HL-60/S4 treated with retinoic acid at 250 ng/mL for 4 days and 3 days (cell line): ENCODE results near the gene MRPL20.
"Not testable (repeated sequence)": the region's sequence is repeated elsewhere in the genome, so short reads cannot be mapped to it uniquely, and the experiment has no call there.

Source experiments
- in situ Hi-C: fragments of 300-500 bp; cut with MboI; formaldehyde crosslinking; loops from 2 replicates; pipeline ENCODE4 v1.7.0; 2022; ENCODE audit warnings: low sequenced_read_pairs

MRPL20 gene

DNA sequence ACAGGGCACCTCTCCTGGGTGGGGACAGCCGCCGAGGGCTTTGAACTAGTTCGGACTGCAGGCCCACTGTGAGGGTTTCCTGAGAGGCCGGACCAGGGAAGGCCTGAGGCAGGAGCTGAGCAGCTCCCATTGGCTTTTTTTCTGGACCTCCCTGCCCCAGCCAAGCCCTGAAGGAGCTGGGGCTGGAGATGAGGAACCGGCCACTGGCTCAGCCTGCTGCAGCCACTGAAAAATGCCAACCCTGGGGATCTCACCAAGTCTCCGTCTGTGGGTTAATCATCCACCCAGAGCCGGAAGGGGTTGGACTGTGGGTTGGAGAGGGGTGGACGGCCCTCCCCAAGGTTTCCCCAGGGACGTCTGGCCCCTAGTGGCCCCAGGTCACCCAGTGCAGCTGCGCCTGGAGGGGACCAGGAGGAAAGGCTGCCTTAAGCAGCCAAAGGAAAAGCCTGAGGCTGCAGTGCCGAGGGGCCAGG lies 30.8 kb upstream of the MRPL20 start:
- in situ Hi-C loops = no loop called here

DNA sequence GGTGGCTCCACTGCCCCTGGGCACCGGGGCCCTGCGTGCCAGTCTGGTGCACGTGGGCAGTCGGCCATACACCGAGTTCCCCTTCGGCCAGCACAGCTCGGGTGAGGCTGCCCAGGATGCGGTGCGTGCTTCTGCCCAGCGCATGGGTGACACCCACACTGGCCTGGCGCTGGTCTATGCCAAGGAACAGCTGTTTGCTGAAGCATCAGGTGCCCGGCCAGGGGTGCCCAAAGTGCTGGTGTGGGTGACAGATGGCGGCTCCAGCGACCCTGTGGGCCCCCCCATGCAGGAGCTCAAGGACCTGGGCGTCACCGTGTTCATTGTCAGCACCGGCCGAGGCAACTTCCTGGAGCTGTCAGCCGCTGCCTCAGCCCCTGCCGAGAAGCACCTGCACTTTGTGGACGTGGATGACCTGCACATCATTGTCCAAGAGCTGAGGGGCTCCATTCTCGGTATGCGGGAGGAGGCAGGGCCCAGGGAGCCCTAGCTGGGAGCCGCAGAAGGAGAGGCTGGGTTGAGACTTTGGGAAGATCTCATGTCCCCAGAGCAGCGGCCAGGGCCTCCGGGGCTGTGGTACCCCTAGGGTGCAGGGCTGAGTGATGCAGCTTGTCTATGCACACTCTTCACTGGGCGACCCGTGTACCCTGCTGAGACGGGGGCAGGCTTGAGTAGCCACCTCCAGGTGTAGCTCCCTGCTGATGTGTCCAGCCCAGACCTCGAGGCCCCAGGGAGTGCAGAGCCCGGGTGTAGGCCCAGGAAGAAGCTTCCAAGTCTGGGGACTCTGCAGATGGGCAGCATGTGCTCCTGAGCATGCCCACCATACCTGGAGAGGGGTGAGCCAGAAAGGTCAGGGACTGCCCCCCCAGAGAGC lies 30.2 kb upstream of the MRPL20 start:
- in situ Hi-C loops = no loop called here

DNA sequence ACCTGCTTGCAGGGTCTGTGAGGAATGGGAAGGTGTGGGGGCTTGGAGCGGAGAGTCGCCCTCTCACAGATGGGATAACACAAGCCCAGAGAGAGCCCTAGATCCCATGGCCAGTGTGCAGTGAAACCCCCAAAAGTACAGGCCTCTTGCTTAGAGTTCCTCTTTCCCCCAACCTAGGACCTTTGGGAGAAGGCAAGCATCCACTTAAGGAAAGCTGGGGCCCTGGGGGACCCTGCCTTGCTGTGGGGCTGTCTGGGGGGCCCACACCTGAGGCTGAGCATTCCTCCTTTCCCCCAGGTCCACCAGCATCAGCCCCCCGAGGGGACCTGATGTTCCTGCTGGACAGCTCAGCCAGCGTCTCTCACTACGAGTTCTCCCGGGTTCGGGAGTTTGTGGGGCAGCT lies 29.5 kb upstream of the MRPL20 start:
- in situ Hi-C loops = no loop called here

DNA sequence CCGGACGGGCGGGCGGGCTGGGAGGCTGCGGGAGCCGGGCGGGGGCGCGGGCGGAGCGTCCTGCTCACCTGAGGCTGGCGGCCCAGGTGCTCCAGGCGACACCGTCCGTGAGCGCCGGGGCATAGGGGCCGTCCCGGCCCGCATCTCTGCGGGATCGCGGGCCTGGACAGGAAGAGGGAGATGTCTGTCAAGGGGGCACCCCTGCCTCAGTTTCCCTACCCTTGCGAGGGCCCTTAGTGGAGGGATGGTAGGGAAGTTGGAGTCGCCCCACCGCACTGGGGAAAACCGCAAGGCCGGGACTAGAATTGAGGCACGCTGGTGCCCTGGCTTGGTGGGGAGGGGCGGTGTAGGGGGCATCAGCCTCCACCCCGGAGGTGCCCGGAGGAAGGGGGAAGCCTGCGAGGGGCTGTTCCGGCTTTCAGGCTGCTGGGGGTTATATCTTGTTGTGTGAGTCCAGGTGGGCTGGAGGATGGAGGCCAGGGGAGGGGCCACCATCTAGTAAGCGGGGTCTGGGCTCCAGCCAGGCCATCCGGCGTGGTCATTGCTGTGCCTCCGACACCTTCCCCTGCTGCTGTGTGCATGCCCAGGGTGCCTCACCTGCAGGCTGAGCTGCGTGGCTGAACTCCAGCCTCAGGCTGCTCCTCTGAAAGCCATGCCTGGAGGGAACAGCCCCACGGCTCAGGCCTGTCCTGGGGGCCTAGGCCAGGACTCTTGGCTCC lies 29.0 kb upstream of the MRPL20 start:
- in situ Hi-C loops = no loop called here

DNA sequence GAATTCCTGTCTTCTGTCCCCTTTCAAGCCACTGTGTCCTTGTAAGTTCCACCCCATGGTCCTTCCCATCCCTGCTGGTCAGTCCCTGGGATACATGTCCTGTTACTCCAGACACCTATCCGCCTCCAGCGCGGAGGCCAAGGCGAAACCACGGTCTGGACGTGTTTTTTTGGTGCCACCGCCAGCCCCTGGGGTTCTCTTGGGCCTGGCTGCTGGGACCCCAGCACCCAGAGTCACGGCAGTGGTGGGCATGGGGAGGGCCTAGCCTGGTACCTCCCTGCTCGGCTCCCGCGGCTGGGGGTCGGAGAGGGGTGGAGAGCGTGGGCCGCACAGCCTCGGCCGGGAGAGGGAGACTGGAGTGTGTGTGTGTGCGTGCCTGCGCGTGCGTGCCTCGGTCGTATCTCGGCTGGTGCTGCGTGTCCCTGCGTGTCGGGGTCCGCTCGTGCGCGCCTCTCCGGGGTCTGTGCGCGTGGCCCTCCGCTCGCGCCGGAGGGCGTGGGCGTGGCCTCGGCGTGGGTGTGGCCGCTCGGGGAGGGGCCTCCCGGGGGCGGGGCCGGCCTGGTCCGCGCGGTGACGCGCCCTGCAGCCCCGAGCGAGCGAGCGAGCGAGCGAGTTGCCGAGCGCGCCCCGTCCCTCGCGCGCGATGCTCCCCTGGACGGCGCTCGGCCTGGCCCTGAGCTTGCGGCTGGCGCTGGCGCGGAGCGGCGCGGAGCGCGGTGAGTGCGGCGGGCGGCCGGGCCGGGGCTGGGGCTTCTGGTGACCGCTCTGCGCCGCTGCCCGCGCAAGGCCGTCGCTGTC lies 28.2 kb upstream of the MRPL20 start, which contains the start of gene VWA1:
VWA1 (plus strand) TSS at position 585 of the 798 bp plus-strand sequence; CDS start at position 644, 59 bp downstream.
- in situ Hi-C loops = no loop called here

DNA sequence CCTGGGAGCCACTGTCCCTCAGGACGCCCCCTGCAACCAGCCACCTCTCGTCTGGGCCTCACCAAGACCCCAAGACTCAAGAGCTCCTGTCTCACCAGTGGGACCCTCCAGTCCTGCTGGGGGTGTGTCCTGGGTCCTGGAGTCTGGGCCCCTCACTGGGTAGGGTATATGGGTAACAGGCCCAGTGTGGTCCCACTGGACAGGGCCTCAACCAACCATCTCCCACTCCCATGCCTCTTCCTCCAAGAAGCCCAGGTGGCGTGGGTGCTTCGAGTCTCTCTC lies 27.7 kb upstream of the MRPL20 start:
- in situ Hi-C loops = no loop called here

DNA sequence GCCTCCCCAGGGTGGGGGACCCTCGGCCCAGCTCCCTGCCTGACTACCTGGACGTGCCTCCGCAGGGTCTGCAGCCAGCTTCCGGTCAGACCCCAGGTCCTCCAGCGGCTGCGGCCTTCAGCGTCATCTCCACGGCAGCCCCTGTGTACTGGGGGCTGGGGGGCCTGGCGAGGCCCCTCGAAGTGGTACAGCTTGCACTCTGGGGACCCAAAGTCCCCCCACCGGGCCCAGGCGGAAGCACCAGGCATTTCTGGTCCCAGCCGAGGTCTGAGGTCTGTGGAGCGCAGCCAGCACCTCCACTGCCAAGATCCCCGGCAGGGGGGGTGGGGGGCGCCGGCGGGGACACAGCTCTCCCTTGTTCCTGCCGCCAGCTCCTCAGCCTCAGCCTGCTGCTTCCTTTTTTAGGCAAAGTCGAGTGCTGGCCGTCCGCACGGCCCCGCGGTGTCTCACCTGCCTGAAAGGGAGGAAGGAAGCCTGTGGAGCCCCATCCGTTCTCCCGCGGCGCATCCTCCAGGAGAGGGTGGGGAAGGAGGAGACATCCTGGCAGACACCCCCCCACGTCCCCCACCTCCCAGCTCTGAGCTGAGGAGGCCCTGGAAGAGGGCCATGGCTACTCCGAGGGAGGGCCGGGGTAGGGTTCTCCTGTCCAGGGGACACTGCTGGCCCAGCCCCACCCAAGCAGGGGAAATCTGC lies 27.2 kb upstream of the MRPL20 start:
- in situ Hi-C loops = no loop called here

DNA sequence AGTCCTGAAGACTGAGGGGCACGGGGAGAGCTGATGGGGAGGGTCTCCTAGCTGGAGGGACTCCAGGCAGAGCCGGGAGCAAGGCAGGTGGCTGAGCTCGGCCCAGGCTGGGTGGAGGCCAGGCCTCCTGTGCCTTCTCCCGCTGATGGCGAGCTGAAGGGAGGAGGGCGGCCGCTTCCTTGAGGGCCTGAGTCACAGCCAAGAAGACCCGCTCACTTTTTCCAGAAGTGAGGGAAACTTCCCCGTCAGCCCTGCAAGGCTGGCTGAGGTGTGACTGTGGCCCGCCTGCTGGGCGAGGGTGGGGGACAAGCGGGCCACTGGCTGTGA lies 26.7 kb upstream of the MRPL20 start:
- in situ Hi-C loops = no loop called here

DNA sequence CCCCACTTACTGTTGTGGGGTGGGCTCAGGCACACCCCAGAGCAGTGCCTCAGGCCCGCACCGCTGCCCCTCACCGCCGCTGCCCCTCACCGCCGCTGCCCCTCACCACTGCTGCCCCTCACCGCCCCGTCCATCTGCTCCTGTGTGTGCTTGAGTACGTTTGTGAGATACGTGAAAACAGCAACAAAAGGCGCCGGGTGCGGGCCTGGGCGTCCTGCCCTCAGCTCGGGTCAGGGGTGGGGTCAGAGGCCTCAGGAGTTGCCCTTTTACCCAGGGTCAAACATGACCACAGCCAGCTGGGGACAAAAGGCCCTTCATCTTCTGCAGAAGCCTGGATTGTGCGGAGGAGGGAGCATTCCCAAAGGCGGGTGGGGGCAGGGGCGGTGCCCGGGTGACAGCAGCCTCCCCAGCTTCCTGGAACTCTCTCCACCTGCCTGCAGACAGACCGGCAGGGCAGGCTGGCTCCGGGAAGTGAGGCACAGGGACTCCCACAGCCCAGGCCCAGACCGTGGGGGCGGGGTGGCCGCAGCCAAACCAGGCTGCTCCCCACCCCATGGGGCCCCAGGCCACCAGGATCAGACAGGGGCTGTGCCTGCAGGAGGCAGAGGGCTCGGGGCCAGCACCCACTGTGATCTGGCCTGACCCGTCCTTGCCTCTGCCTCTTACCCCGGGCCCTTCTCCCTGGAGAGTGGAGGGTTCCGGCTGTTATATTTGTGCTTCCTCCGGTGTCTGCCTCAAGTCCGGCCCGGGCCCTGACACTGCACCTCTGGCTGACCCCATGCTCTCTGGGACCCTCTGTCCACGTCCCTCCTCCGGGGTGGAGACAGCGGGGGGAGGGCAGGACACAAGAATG lies 26.1 kb upstream of the MRPL20 start:
- in situ Hi-C loops = no loop called here

DNA sequence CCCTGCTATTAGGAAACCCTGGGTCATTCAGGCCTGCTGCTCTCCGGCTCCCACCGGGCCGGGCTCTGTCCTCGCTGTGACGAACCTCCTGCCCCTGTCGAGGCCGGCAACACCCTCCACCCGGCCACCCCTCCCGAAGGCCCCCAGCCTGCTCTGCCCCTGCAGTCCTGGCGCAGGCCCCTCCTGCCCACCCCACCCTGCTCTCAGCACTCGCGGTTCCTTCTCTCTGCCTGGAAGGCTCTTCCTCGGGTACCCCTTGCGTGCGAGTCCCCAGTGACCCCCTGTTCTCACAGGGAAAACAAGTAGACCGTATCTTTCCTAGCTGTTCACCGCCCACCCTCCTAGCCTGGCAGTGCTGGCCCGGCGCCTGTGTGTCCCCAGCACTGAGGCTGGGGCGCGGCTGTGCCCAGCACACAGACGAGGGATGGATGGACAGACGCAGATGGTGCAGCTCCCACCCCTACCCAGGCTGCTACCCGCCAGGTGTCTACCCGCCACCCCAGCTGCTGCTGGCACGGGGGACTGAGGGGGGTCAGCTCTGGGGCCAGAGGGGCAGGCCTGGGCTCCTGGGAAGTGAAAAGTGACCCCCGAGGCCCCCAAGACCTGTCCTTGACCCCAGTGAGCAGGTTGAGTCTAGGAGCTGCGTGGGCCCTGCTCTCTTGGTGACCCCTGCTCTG lies 25.3 kb upstream of the MRPL20 start:
- in situ Hi-C loops = no loop called here

DNA sequence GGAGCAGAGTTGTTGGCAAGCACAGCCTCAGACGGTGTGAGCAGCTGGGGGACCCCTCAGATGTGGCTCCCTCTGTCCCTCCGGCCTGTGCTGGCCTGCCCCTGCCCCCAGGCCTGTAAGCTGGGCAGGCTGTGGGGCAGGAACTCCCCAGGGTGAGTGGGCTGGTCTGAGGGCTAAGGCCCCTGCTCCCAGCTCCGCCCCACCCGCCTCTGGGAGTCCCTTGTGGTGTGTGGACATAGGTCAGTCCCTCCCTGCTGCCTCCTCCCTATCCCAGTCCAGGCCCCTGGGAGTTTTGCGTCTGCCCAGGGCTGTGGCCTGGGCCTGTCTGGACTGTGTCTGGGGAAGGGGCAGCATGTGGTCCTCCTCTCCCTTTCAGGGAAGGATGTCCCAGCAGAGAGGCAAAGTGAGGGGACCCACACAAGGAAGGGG lies 24.8 kb upstream of the MRPL20 start:
- in situ Hi-C loops = no loop called here

DNA sequence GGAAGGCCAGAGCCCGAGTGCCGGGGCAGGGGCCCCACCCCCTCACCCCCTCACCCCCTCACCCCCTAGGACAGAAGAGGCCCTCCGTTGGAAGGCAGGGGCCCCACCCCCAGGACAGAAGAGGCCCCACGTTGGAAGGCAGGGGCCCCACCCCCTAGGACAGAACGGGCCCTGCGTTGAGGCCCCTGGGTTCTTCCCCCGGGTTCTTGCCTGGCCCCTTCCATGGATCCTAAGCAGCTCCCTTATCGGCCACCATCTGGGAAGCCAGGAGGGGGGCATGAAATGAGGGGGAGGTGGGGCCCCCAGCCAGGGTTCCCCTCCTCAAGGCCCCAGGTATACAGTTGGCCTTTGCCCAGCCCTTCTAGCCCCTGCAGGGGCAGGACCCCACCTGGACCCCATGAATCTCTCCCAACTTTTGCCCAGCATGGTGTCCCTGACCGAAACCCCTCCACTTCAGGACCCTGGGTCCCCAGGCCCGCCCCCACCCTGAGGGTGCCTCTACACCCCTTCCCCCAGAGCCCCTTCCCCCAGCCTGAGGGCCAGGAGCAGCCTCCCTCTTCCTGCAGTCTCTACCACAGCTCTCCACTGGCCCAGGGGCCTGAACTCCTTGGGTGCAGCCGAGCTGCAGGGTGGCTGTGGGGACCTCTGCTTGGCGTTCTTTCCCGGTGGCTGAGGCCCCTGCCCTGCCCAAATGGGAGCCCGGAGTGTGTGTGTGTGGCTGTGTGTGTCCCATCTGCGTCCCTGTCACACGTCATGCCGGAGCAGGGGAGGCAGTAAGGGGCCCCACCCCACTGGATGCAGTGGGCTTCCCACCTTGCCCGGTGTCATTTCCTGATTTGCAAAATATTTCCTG lies 24.1 kb upstream of the MRPL20 start:
- in situ Hi-C loops = no loop called here

DNA sequence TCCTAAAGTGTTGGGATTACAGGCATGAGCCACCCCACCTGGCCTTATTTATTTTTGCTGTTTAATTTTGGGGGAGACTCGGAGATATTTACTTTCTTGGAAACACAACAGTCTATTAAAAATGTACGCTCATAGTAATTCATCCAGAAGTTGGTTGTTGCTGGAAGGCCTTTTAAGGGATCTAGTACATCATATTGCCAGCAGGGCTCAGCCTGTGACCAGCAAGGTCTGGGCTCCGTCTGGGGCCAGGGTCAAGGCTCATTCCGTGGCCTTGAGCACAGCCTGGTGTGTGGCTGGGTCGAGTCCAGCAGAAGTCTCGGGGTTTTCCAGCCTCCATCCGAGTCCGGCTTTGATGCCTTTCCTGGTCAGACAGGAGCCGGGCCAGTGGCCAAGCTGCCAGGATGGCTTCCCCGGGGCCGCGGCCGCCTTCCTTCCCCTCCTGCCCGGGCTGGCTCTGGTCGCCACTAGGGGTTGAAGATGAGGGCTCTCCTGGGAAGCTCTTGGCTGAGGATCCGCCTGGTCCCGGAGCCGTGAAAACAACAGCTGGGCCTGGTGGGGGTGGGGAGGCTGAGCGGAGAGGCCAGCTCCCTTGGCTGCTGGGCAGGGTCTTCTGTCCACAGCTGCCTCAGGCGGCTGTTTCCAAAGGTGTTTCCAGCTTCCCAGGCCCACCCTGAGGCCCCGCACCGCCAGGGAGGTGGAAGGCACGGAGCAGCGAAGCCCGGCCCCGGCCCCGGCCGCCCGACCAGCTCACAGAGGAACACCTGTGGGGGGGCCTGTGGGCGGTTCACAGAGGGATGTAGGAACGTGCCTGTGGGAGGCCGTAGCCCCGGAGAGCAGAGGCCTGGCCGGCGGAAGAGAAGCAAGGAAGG lies 23.3 kb upstream of the MRPL20 start:
- in situ Hi-C loops = no loop called here

DNA sequence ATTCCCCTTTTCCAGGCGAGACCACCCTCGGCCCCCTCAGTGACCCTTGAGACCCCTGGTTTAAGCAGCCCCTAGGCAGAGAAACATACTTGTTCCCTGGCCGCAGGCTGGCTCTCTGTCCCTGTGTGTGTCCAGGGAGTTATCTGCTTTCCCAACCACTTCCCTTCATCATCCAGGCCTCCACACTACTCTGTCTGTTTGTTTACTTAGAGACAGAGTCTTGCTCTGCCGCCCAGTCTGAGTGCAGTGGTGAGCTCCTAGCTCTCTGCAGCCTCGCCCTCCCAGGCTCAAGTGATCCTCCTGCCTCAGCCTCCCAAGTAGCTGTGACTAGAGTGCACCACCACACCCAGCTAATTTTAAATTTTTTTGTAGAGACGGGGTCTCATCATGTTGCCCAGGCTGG lies 22.6 kb upstream of the MRPL20 start:
- in situ Hi-C loops = no loop called here

DNA sequence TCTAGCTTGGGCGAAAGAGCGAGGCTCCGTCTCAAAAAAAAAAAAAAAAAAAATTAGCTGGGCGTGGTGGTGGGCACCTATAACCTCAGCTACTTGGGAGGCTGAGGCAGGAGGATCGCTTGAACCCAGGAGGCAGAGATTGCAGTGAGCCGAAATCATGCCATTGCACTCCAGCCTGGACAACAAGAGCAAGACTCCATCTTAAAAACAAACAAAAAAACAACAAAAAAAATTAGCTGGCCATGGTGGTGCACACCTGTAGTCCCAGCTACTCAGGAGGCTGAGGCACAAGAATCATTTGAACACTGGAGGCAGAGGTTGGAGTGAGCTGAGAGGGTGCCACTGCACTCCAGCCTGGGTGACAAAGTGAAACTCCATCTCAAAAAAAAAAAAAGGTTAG lies 21.9 kb upstream of the MRPL20 start:
- in situ Hi-C loops = not testable (repeated sequence)

DNA sequence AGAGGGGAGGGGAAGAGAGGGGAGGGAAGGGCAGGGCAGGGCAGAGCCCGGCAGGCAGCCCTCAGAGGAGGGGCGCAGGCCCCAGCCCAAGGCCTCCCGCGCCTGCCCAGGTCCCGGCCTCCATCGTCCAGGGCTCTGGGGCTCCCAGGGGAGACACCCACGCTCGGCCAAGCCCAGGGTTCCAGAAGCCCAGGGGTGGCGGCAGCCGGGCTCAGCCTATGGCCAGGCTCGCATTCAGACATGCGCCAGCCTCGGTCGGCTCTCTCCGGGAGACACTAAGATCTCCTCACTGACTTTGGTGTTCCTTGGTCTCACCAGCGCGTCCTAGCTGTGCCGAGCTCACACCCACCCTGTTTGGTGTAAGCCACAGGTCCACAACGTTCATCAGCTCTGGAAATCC lies 21.1 kb upstream of the MRPL20 start:
- in situ Hi-C loops = no loop called here

DNA sequence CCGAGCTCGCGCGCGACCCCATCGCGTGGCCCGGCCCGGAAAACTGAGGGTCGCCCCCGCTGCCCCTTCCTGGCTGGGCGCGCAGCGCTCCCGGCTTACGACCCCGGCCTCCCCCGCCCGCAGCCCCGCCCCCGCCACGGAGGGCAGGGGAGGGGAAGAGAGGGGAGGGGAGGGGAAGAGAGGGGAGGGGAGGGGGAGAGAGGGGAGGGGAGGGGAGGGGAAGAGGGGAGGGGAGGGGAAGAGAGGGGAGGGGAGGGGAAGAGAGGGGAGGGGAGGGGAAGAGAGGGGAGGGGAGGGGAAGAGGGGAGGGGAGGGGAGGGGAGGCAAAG lies 20.7 kb upstream of the MRPL20 start:
- in situ Hi-C loops = no loop called here
